H1 (cell line): Measurements from ENCODE around the gene NT5C1A. TPM values are rescaled to one million over a fixed set of nuclear protein-coding genes. Genes with fewer than 3 reads are reported as not detected.

Experiments
- CBX8 ChIP-seq: fragments of 300-800, 300-1000 bp; sonication (generic); IDR thresholded peaks from 2 replicates; pipeline ENCODE4 v1.7.1; 2016; ENCODE audit warnings: low read depth, low read length, borderline replicate concordance
- CREB1 ChIP-seq: IDR thresholded peaks from 2 replicates; pipeline ENCODE4 v1.6.1; 2012; ENCODE audit warnings: inconsistent platforms
- CTCF ChIP-seq, 3 experiments: IDR thresholded peaks; 1 replicate in 2 of 3; 2 replicates in 1 of 3; pipeline versions ENCODE4 v1.5.1 to v1.6.1; 2011; ENCODE audit warnings: low read length in 3 of 3, mild to moderate bottlenecking in 3 of 3, inconsistent platforms in 2 of 3, low read depth in 1 of 3, moderate library complexity in 1 of 3; ENCODE audit not compliant: insufficient read depth in 1 of 3; ENCODE audit errors: control extremely low read depth in 1 of 3
- FOSL1 ChIP-seq: IDR thresholded peaks from 2 replicates; pipeline ENCODE4 v1.6.1; 2011; ENCODE audit warnings: mild to moderate bottlenecking, low read depth, low read length, moderate library complexity; ENCODE audit not compliant: insufficient read depth
- MAFK ChIP-seq: IDR thresholded peaks from 2 replicates; pipeline ENCODE4 v1.6.1; 2012; ENCODE audit warnings: low read depth, mild to moderate bottlenecking, improper control_type of control experiment, low read length
- SRF ChIP-seq: IDR thresholded peaks from 2 replicates; pipeline ENCODE4 v1.6.1; 2011; ENCODE audit warnings: mild to moderate bottlenecking, low read depth, low read length, moderate library complexity
- polyA plus RNA-seq, 7 experiments: library from polyadenylated mRNA; depleted of rRNA in 3 of 7; stranded (reverse) in 5 of 7; unstranded in 2 of 7; fragments of >200 nt in 5 of 7; fragments of 200-250 nt in 2 of 7; gene quantifications; 1 replicate in 5 of 7; 2 replicates in 1 of 7; 4 replicates in 1 of 7; pipeline versions ENCODE4 v1.2.1 to v1.2.3, GENCODE V29; 2011 to 2013; ENCODE audit warnings: missing spikeins in 2 of 7, mixed read lengths in 2 of 7
- total RNA-seq: library from RNA; stranded (reverse); fragmentation: NEBNext Ultra II Directional; extraction: Animal tissue kit (Norgen Biotek cat#: 25700); gene quantifications from 2 replicates; pipeline ENCODE4 v1.2.1, GENCODE V29; 2021

NT5C1A gene
- total and polyA plus RNA-seq, 2 of the 8 experiments (the other 6 are each of a cell fraction or from before 2014, with no cell fraction given), result not detected

GRCh38 chr1:39657402-39657801 is 14.5 kb downstream of the NT5C1A start (continued):
- TF ChIP-seq CBX8 (no peak), SRF (no peak), MAFK (no peak), FOSL1 (no peak), CREB1 (no peak), CTCF (IDR thresholded peaks at IDR 0.05; ENCODE audit: control extremely low read depth in 1 of 3, insufficient read depth in 1 of 3, low read depth in 1 of 3, low read length in 3 of 3) (no peak)
